DMS114 treated with DMSO at 0.1 percent for 48 hours (cell line): ENCODE results near the gene MPP1.

Experiments
- DNase-seq: peaks from one replicate; lab custom pipeline; 2025; ENCODE audit not compliant: unreplicated experiment; lab: John Stamatoyannopoulos, UW

MPP1 gene

GRCh38 chrX:154776753-154777152, 28.5 kb downstream of the MPP1 start:
- no peak for DNase-seq

- DNase-seq: no peak
Measured at GRCh38 chrX:154775419-154776349, 29.6 kb downstream of the MPP1 start.

- DNase-seq: no peak
Measured at GRCh38 chrX:154774622-154775021, 30.7 kb downstream of the MPP1 start.

- DNase-seq: peak; percentile 74
Measured at GRCh38 chrX:154762537-154763296, 42.6 kb downstream of the MPP1 start, which contains the start of gene DKC1. Gene DKC1 (plus strand): TSS chrX:154762864. CDS start chrX:154762966, 102 bp downstream.

- DNase-seq: no peak
Measured at GRCh38 chrX:154761977-154762536, 43.2 kb downstream of the MPP1 start.

GRCh38 chrX:154758696-154759095, 46.6 kb downstream of the MPP1 start:
- no peak for DNase-seq

DNA sequence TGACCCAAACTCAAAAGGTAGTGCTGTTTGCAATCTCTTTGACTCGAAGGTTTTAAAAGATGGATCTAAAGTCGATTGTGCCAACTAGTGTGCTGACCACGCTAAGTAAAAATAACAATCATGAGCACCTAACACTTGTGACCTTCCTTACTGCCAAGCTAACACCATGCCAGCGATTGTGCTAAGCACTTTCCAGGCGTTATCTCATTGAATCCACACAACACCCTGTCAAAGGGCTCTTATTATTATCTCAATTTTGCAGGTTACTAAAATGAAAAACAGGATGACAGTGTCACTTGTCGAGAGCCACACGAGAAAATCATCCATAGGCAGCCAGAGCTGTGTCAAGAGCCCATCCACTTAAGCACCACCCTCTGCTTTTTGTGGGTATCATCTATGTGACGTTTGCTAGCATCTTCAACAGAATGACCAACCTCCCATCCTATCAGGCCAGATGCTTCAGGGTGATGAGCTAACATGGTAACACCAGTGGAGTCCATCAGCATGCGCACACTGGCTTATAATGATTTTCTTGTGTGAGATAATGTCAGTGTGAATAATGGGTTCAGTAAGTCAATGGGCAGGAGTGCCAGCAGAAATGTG, 53.5 kb downstream of the MPP1 start:
- no peak for DNase-seq

DNA sequence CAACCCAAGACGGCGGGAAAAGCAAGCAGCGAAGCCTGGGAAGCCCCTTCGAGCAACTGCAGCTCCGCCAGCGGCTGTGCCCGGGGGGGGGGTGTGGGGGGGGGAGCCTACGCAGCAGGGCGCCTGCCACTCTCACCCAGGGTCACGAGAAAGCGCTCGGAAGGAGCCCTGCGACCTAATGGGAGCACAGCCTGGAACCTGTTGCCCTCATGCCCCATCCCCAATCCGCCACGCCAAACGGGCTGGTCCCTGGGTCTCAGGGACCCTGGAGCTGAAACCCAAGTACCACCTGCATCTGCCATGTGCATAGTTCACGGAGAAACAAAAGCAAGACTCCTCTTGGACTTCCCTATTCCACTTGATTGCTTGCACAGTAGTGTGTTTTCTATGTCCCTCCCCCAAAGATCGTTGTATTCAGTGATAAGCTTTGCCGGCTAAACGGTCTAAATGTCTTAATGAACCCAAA, 54.0 kb downstream of the MPP1 start:
- no peak for DNase-seq

DNA sequence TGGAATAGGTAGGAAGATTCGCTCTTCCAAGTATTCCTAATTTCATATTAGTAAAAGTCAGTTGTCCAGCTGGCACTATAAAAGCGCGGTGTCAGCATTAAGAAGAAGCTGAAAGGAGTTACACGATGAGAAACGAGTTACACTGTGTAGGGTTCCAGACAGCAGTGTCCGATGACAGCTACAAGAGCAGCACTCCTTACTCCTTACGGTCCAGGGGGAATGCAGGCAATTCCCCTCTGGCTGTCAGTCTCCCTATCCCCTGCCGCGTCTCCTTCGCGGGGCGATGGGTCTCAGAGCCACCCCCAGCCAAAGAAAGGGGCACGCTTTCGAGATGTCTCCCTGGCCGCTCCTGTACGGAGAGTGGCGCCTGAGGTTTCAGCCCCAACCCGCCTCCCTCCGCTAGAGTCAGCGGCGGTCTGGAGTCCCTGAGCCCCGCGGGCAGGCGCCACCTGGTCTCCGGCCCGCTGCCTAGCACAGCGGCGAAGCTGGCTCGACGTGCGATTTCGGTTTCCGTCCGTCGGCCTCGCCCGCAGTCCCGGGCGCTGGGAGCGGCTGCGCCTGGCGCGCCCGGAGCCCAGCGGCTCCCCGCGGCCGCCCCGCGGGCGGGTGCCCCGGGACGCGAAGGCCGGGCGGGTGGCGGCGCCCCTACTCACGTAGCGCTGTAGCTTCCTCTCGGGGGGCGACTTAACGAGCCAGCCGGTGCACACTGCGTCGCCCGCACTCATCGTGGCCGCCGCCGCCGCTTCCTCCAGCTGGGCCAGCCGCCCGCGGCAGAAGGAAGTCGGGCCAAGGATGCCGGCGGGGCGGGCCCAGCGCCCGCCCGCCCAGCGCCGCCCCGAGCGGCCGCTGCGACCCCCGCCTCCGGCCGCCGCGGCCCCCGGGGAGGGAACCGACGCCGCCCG, 54.7 kb downstream of the MPP1 start, which contains the start of gene GAB3:
Gene GAB3 (minus strand): TSS at position 777 of the 902 bp plus-strand sequence. CDS start 52 bp downstream, at position 725.
- DNase-seq: no peak

DNA sequence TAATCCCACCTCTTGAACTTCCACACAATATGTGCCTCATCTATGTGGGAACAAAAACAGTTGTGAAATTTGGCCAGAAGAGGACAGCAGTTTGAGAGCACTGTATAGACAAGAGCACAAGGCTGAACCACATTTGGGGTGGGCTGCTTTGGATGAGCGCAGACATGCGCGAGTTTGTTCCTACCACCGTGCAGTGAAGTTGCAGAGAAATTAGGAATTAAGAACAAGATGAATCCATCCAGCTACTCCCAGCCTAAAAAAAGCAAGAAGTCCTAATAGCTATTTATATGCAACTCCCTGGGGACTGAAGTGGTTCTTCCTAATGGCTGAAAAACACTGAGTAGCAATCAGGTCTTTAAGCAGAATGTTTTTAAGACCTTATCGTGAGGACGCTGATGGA, 55.4 kb downstream of the MPP1 start:
- DNase-seq: no peak

GRCh38 chrX:154748712-154749339, 56.5 kb downstream of the MPP1 start:
- peak; percentile 8 for DNase-seq

DNA sequence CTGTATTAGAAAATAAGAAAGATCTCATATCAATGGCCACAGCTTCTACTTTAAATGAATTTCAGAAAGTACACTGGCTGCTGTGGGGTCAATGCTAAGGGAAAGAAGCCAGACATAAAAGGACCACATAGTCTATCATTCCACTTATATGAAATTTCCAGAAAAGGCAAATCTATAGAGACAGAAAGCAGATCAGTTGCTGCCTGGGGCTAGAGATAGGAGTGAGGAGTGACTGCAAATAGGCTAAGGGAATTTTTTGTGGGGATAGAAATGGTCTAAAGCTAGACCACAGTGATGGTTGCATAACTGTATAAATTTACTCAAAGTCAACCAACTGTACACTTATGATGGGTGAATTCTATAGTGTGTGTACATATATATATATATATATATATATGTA, 62.7 kb downstream of the MPP1 start:
- DNase-seq: no peak

DNA sequence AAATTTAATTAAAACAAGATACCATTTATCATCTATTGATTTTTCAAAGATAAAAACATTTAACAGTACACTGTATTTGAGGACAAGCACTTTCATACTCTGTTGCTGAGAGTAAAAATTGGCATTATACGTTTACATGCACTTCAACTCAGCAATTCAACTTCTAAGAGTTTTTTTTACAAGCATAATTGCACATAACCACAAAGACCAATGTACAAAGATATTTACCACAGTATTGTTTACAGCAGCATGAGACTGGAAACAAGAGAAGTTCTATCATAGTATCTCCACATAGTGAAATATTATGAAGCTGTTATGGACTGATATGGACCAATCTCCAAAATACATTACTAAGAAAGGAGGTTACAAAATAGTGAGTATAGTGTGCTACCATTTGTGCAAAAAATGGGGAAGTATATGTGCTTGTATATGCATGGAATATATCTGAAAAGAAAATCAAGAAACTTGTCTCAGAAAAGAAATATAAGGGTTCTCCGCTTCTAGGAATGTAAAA, 65.3 kb downstream of the MPP1 start:
- no peak for DNase-seq

DNA sequence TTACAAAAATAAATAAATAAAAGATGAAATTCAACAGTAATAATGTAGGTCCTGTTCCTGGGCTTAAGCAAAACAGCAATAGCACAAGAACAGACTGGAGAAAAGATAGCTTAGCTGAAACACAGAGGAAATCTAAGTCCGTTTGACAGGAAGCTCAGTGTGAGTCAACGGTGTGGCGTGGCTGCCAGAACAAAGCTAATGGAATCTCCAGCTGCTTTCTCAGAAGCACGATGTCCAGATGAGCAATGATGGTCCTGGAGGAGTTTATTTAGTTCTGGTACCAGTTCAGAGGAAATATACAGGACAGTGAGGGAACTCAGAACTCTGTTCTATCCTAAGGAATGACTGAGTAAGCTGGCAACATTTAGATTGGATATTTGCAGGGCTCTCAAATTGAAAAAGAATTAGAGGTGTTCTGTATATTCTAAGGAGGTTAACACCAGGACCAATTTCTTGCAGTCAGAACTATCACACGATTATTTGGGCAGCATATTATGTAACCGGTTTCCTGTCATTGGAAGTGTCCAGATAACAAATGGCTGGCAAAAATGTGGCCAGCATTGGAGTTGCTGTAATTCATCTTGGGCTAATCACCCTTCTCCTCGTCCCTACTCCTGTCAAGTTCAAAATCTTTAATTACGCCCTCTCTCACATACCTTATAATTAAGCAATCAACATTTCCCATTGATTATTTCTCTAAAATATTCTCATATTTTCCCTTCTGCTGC, 67.1 kb downstream of the MPP1 start:
- DNase-seq: no peak

GRCh38 chrX:154737136-154737535, 68.1 kb downstream of the MPP1 start:
- no peak for DNase-seq

GRCh38 chrX:154735695-154736393, 69.4 kb downstream of the MPP1 start:
- no peak for DNase-seq

GRCh38 chrX:154734061-154734781, 71.1 kb downstream of the MPP1 start:
- no peak for DNase-seq
